ENCODE data around the gene RLF.
A peak's percentile ranks its signal among the peaks of the same experiment; 100 is the strongest.

The RLF gene

GRCh38 chr1:40244138-40244744 lies 83.1 kb downstream of the RLF start:
- no peak for DNase-seq

- DNase-seq: no peak
These were observed 84.5 kb downstream of the RLF start for GRCh38 chr1:40245686-40246085.

GRCh38 chr1:40247655-40248054 lies 86.5 kb downstream of the RLF start, which contains the start of gene TMCO2:
Gene TMCO2 (plus strand): TSS chr1:40247937. CDS start chr1:40247994, 57 bp downstream.
- no peak for DNase-seq

GRCh38 chr1:40248412-40248811 lies 87.2 kb downstream of the RLF start:
- DNase-seq: no peak

DNA sequence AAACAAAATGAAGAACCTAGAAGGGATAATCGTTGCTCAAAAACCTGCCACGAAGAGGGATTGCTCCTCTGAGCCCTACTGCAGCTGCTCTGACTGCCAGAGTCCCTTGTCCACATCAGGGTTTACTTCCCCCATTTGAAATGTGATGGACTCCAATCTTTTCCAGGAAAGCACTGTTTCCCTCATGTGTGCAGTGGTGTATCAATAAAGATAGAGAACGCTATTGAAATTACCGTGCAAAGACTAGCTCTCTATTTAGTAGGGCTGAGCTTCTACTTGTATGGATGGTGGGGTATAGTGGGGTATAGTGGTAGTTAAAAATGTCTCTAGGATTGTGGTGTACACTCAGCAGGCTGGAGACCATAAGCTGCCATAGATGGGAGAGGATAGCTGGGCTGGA lies 90.3 kb downstream of the RLF start:
- DNase-seq: no peak

DNA sequence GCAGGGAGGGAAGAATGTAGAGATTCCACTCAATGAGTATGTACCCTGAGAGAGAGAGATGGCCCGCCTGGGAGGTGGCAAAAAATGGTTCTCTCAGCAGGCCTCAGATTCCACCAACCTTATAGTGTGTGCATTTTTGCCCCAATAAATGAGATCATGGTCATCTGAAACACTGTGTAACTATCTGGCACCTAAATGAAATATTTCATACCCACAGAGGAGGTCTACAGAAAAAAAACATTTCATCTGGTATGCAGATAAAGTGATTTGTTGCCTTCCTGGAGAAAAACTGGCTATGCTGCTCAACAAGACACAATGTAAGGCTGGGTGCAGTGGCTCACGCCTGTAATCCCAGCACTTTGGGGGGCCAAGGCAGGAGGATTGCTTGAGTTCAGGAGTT lies 91.4 kb downstream of the RLF start:
- no peak for DNase-seq

GRCh38 chr1:40255231-40255630 lies 94.0 kb downstream of the RLF start:
- DNase-seq: no peak

- DNase-seq: no peak
These were observed 95.4 kb downstream of the RLF start for GRCh38 chr1:40256401-40257084.

DNA sequence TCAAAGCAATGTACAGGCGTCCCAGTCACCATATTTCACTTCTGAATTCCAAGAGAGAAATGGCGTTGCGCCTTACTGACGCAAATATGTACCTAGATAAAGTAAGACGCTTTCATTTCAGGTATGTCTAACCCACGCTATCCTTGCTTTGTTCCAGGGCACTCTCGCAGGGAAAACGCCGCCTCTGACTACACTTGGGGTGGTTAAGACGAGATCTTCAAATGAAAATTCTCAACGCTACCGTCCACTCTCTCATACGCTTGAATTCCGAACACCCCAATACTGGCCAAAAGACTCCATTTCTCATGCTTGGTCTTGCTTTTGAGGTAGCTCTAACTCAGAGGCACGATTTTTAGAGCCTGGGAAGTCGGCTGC lies 96.1 kb downstream of the RLF start:
- DNase-seq: no peak

DNA sequence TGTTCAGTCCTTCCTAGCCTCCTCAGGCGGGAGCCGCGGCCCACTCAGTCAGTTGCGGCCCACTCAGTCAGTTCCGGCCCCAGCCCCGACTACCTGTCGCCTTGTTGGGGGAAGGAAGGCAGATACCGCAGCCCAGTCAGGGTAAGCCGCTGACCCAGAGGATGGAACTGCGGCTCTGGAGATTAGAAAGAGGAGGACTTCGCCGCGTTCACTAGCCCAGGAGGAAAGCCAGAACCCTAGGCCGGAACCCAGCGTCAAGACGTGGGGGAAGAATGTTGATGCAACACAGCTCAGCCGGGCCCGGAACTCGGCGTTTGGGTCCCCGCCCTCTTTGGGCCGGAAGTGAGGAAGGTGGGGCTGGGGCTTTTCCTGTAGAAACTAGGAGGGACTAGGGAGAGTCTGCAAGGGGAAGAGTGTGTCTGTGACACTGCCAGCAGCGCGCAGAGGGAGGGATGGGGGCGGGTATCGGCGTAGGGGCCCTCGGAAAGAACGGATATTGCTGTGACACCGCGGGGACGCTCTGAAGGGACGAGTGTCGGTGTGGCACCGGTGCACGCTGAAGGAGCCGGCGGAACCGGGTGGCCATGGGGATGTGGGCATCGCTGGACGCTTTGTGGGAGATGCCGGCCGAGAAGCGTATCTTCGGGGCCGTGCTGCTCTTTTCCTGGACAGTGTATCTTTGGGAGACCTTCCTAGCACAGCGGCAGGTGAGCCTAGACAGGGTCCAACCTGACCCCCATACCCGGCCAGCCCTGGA lies 96.7 kb downstream of the RLF start, which contains the start of gene ZMPSTE24:
Gene ZMPSTE24, plus strand, starts transcription at position 549 of the 757 bp plus-strand sequence. Its CDS starts 36 bp downstream, at position 585.
- peak; percentile 98 for DNase-seq

- DNase-seq: no peak
These were observed 97.2 kb downstream of the RLF start for GRCh38 chr1:40258445-40258769.

GRCh38 chr1:40264354-40264781 lies 103.2 kb downstream of the RLF start:
- DNase-seq: no peak

DNA sequence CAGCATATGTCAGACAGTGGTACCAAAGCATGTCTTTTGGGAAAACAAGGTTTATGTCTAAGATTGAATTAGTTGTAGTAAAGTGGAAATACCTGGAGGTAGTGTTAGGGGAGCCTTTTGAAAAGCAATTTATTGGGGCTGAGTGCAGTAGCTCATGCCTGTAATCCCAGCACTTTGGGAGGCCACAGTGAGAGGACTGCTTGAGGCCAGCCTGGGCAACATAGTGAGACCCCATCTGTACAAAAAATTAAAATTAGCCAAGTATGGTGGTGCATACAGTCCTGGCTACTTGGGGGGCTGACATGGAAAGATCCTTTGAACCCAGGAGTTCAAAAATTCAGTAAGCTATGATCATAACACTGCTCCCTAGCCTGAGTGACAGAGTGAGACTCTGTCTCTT lies 104.1 kb downstream of the RLF start:
- no peak for DNase-seq

- DNase-seq: no peak
These were observed 104.7 kb downstream of the RLF start for GRCh38 chr1:40265919-40266318.

- no peak for DNase-seq
These were observed 105.8 kb downstream of the RLF start for GRCh38 chr1:40266786-40267535.

DNA sequence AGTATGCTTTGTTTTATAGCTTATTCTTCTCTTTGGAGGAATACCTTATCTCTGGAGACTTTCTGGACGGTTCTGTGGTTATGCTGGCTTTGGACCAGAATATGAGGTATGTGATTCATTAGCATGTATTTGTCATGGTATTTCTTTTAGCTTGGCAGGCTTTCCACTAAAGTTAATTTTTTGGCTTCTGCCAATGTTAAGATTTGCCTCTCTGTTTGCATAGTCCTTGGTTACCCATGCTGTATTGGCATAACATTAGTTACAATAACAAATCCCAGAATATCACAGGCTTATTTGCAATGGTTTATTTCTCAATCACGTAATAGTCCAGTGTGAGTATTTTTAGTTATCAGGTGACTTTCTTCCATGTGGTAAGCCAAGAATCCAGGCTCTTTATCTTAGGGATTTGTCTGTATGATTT lies 106.6 kb downstream of the RLF start:
- no peak for DNase-seq

GRCh38 chr1:40268211-40268610 lies 107.0 kb downstream of the RLF start:
- DNase-seq: no peak

DNA sequence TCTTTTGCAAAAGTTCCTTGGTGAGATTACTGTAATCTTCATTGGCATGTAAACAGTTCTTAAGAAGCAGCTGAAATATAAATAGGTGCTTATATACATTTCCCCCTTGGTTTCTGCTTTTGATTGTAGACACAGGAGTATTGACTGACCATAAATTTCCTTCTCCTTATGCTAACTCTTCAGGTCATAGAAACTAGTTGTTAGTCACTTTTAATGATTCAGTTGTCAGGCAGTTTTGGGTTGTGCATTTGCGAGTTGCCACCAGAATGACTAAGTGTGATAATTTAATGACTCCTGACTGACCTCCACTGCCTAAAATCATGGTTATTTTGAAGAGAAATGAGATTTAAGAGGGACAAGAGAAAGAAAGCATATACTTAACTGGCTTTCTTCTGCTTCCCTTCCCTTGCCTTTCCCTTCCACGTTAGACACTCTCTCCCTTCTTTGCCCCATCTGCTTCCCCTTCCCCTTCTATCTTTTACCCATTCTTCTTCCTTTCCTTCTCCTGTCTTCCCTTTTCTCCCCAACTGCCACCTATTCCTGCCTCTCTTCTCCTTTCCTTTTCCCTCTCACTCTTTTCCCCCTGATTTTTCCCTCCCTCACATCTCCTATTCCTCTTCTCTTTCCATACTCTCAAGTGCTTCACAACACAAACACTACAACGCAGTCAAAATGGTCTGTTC lies 109.1 kb downstream of the RLF start:
- DNase-seq: no peak

GRCh38 chr1:40272653-40273213 lies 111.5 kb downstream of the RLF start:
- no peak for DNase-seq

DNA sequence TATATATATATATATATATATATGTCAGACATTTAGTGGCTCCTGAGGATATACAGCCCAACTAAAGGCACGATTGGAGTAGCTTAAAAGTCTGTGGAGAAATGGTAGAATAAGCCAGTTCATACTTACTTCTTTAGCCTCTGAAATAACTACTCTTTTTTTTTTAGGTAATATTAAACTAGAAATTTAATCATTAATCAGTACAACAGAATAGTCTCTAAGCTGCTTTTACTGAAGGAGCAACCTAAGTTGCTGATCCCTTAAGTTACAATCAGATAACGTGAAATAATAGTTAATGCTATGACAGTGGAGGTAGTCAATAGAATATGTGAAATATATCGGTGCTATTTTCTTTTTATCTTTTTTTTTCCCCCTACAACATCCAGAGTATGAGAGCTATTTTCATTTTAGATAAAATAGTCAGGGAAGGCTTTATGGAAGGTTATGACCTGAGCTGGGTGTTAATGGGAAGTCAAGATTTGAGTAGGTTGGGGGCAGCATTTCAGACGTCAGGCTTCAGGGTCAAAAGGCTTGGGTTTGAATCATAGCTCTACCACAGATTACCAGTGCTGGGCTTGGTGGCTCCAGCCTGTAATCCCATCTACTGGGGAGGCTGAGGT lies 112.5 kb downstream of the RLF start:
- no peak for DNase-seq

DNA sequence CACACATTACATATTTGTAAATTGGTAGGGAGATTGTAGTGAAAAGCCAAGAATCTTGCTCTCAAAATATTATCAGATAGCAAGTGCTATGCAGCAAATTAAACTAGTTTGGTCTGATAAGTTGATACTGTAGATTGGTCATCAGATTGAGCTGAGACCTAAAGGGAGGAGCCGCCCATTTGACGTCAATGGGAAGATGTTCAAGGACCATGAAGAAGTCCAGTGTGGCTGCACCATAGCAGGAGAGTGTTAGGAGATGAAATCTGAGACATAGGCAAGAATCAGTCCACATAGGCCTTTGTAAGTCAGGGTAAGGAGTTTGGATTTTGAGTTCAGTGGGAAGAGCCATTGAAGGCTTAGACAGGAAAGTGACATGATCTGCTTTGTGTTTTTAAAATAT lies 113.1 kb downstream of the RLF start:
- no peak for DNase-seq

DNA sequence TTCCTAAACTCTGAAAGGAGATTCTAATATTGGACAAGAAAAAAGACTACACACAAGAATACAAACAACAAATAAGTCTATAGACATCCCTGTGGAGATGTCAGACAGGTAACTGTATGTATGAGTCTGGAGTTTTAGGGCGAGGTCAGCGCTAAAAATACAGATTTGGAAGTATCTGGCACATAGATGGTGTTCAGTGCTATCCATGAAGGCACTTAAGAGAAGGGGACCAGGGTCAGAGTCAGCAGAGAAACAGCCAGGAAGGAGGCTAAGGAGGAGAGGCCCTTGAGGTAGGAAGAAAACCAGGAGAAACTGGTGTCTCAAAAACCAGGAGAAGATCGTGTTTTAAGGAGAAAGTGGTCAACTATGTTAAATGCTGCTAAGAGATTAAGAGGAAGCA lies 114.9 kb downstream of the RLF start:
- no peak for DNase-seq

All from RPMI8226 (cell line).